Stimulated activated CD8-positive, alpha-beta memory T cell treated with anti-CD3 and anti-CD28 coated beads, Interleukin-4, amount 100 ng/mL, for 48 hours (primary cell): ENCODE results near the gene PHACTR1.

ENCODE experiments used
- DNase-seq: peaks from one replicate; pipeline ENCODE4 v3.0.0-alpha.2; 2020

The PHACTR1 gene

DNA sequence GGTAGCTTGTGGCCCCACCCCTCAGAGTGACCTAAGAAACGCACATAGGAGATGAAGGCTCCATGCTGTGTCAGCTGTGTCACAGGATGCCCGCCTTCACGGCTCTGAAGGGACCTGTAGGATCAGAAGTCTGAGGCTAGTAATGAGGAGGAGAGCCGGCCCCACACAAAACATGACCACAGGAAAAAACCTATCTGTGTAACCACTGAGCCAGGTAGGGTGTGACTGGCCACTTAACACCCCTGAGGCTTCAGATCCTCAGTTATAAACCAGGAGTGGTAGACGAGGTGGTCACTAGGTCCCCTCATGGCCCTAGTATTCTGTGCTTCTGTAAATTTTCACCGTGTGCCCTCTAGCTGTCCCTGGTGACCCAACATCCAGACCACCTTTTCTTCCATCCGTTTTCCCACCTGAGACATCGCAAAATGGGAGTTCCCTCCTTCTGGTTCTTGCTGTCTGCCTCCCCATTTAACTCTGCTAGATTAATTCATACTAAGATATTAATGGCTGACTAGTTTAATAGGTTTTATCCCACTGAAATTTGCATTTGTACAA is 558.9 kb downstream of the PHACTR1 start:
- DNase-seq = no peak

DNA sequence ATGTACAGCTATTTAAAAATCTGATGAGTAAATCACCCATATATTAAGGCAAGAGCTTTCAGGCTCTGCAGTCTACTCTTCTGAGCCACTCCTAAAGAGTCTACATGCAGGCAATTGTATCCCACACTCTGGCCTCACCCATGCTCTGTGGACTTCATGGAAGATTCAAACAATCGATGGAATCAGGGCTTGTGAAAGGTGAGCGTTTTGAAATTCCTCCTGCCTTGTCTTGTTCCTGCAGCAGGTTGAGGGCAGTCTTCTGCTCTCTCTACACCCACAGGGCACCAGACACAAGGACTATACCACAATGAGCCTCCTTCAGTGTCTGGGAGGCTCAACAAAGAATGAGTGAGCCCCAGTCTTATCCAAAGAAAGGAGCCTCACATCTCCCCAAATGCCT is 560.7 kb downstream of the PHACTR1 start:
- no peak for DNase-seq

DNA sequence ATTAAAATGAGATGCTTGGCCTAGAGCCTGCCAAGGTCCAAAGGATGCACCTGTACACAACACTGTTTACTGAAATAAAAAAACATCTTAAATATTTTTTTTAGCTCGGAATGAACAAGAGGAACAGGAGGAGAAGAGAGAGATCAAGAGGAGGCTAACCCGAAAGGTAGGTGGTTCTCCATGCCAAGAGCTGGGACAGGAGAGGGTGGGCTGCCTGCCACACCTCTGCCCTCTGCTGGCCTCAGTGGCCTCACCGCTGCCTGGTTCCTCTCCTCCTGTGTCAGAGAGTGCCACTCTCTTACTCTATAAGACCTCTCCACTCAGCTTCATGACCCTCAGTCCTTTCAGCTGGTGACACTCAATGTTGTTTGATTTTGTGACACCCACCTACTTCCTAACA is 561.6 kb downstream of the PHACTR1 start:
- peak; percentile 40 for DNase-seq

- DNase-seq = no peak
Measured at GRCh38 chr6:13278991-13279390, 562.4 kb downstream of the PHACTR1 start.

GRCh38 chr6:13280254-13280653 is 563.7 kb downstream of the PHACTR1 start:
- DNase-seq = no peak

DNA sequence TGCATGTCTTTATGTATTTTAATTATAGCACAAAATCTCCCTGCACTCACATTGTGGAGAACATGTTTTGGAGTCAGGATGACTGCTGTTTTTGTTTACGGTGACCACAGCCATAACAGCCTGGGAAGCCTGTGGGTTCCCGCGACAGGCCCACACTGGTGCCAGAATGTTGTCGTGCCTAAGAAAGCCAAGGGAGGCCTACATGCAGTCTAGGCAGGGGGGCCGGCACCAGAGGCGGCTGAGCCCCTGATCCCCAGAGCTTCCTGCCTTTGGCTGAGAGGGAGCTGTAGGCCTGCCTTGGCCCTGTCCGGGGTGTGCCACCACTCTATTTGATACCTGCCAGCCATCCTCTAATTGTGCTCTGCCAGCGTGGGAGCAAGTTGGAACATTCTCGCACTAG is 565.1 kb downstream of the PHACTR1 start:
- DNase-seq = no peak

- no peak for DNase-seq
Measured at GRCh38 chr6:13282393-13283069, 566.0 kb downstream of the PHACTR1 start.

GRCh38 chr6:13283331-13283730 is 566.8 kb downstream of the PHACTR1 start:
- DNase-seq = no peak

DNA sequence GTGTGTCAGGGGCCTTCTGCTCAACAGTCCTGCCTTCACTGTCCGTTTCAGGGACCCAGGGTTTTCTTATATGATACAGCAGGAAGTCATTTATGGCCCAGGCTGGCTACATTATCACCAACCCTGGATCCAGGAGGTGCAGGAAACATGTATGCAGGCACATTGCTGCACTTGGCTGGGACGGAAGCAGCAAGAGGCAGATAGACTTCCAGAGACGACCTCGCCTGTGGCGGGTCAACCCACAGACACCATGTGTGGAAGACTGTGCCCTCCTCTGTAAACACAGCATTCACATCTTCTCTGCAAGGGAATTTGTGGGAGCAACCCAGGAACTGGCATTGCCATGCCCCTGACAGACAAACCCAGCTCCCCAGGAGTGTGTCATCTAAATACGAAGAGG is 568.1 kb downstream of the PHACTR1 start:
- DNase-seq = no peak

- no peak for DNase-seq
Measured at GRCh38 chr6:13285705-13286104, 569.1 kb downstream of the PHACTR1 start.

DNA sequence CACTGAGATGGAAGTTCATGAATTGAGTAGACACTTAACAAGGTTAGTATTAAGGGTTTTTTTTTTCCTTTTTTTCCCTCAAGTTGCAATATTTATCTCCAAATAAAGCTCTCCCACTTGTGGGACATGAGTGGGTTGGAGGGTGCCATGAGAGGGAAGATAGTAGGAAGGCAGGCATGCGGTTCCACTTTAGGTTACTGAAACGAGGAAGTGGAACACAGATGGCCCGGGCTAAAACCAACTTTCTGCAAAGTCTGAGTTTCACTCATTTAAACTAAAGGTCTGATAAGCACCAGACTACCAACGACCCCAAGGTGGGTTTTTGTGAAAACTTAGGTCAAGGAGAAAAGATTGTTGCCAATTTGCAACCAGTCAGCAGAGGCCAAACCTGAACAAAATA is 569.6 kb downstream of the PHACTR1 start:
- no peak for DNase-seq

GRCh38 chr6:13287104-13287503 is 570.5 kb downstream of the PHACTR1 start:
- no peak for DNase-seq

- DNase-seq = no peak
Measured at GRCh38 chr6:13288481-13288880, 571.9 kb downstream of the PHACTR1 start.

DNA sequence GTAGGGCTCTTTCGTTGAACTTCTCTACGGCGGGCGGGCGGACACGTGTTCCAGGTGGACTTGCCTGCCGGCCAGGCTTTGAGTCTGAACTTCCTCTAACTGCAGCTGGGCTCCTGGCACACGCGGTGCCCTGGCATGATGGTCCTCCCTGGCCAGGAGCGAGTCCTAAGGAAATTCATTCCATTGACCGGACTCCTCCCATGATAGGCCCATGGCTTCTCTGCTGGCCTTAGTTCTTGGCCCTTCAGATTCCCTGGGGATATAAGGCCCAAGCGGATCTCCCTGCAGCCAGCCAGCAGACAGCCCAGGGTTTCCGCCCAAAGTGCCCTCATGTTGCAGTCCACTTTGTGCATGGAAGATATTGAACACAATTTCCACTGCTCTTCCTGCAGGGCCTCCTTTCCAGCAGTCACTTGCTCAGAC is 572.4 kb downstream of the PHACTR1 start:
- no peak for DNase-seq

- DNase-seq = no peak
Measured at GRCh38 chr6:13289789-13290318, 573.3 kb downstream of the PHACTR1 start.

DNA sequence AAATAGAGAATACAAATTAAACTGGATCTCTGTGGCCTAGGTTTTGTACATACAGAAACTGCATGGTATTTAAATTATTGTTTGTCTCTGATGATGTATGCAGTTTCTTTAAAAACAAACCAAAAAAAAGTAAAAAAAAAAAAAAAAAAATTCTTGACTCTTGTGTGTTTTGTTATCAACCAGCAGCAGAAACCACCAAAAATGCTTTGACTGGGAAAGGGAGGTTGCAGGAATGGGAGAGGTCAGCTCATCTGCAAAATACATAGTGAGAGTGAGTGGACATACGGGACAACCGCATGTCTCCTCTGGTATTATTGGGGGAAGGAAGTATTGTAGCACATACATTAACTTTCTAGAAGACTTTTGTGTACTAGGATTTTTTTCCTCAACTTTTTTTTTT is 573.8 kb downstream of the PHACTR1 start:
- no peak for DNase-seq

- DNase-seq = no peak
Measured at GRCh38 chr6:13292774-13293173, 576.2 kb downstream of the PHACTR1 start.

GRCh38 chr6:13294499-13295069 is 578.0 kb downstream of the PHACTR1 start:
- DNase-seq = no peak

- DNase-seq = no peak
Measured at GRCh38 chr6:13295576-13295975, 579.0 kb downstream of the PHACTR1 start.

- no peak for DNase-seq
Measured at GRCh38 chr6:13296536-13296997, 580.0 kb downstream of the PHACTR1 start.

DNA sequence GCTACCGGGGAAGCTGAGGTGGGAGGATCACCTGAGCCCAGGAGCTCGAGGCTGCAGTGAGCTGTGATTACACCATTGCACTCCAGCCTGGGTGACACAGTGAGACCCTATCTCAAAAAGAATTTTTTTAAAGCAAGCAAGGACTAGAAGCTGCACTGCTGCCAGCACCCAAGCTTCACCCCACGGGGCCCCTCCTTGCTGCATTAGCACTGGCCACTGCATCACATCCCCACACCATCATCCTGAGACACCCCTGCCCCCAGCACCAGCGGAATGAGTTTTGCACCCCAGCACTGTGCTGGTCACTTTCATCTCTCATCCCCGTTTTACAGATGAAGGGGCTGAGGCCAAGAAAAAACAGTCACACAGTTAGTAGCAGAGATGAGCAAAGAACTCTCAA is 580.8 kb downstream of the PHACTR1 start:
- no peak for DNase-seq

DNA sequence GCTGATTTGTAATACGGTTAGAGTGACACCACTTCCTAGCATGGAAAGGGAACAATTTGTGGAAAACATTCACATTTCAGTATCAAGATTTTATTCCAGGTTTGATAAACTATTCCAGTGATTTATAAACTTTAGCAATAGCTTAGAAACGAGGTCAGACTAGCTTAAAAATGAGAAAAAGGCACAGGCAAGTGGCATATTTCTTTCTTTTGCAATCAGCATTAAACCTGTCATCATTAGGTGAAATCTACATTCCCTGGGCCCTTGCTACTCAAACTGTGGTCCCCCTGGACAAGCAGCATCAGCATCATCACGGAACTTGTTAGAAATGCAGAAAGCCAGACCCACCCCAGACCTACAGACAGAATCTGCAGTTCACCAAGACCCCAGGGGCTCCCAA is 581.9 kb downstream of the PHACTR1 start:
- DNase-seq = no peak

- DNase-seq = no peak
Measured at GRCh38 chr6:13299403-13299821, 582.8 kb downstream of the PHACTR1 start.

DNA sequence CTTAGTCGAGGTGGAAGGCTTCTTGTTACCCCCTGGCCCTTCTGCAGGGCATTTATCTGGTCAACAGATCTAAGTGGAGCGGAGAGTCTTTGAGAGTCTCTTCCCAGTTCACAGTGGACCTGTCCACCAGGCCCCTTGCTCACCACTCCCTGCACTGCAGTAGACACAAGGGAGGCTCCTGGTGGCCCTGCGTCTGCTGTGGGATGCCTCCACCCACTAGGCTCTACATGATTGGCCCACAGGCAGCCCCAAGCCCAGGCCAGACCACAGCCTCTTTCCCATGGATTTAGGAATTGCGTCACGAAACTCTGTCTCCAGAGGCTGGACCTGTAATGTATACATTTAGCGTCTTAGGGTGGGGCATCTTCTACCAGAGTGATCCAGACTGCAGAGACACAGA is 583.4 kb downstream of the PHACTR1 start:
- no peak for DNase-seq
